GM23248 (cell line): ENCODE measurements around the gene SNTG2. TPM values are rescaled to one million over a fixed set of nuclear protein-coding genes. Genes with fewer than 3 reads are reported as not detected.

ENCODE experiments used
- DNase-seq: peaks from one replicate; pipeline ENCODE4 v3.0.0-alpha.2; 2015
- H2AFZ ChIP-seq: fragments of 200-600 bp; sonication (generic); 2 replicates; pipeline ENCODE4 v1.6.1; 2016; ENCODE audit warnings: antibody characterized with exemption
- H3F3A ChIP-seq: fragments of 200-600 bp; sonication (generic); 2 replicates; pipeline ENCODE4 v1.6.1; 2016; ENCODE audit warnings: mild to moderate bottlenecking, antibody characterized with exemption, mixed run types; ENCODE audit not compliant: insufficient read depth
- H3K27ac ChIP-seq: fragments of 200-600 bp; sonication (generic); 2 replicates; pipeline ENCODE4 v1.5.1; 2016; ENCODE audit warnings: mild to moderate bottlenecking
- H3K27me3 ChIP-seq: fragments of 200-600 bp; sonication (generic); replicated peaks from 2 replicates; pipeline ENCODE4 v1.6.1; 2016; ENCODE audit warnings: mild to moderate bottlenecking; ENCODE audit not compliant: insufficient read depth
- H3K36me3 ChIP-seq: fragments of 200-600 bp; sonication (generic); 2 replicates; pipeline ENCODE4 v1.6.1; 2016; ENCODE audit warnings: low read depth, mild to moderate bottlenecking
- H3K4me1 ChIP-seq: fragments of 200-600 bp; sonication (generic); 2 replicates; pipeline ENCODE4 v1.6.1; 2016; ENCODE audit warnings: mild to moderate bottlenecking; ENCODE audit not compliant: insufficient read depth
- H3K4me2 ChIP-seq: fragments of 200-600 bp; sonication (generic); one replicate; pipeline ENCODE4 v1.6.1; 2016; ENCODE audit warnings: mild to moderate bottlenecking; ENCODE audit not compliant: unreplicated experiment
- H3K4me3 ChIP-seq: fragments of 200-600 bp; sonication (generic); 2 replicates; pipeline ENCODE4 v1.5.1; 2016; ENCODE audit warnings: mild to moderate bottlenecking
- H3K79me2 ChIP-seq: fragments of 200-600 bp; sonication (generic); 2 replicates; pipeline ENCODE4 v1.6.1; 2016; ENCODE audit warnings: mild to moderate bottlenecking; ENCODE audit not compliant: insufficient read depth
- H3K9ac ChIP-seq: fragments of 200-600 bp; sonication (generic); 2 replicates; pipeline ENCODE4 v1.6.1; 2016; ENCODE audit warnings: mild to moderate bottlenecking
- H3K9me2 ChIP-seq: fragments of 200-600 bp; sonication (generic); 2 replicates; pipeline ENCODE4 v1.6.1; 2016; ENCODE audit warnings: mixed run types, mild to moderate bottlenecking, moderate library complexity; ENCODE audit not compliant: insufficient read depth
- H3K9me3 ChIP-seq: fragments of 200-600 bp; sonication (generic); one replicate; pipeline ENCODE4 v1.6.1; 2017; ENCODE audit warnings: low read depth
- H4K20me1 ChIP-seq: fragments of 200-600 bp; sonication (generic); 2 replicates; pipeline ENCODE4 v1.6.0; 2016; ENCODE audit not compliant: insufficient read depth
- EZH2 ChIP-seq: fragments of 200-600 bp; sonication (generic); IDR thresholded peaks from 2 replicates; pipeline ENCODE4 v1.6.1; 2018; ENCODE audit warnings: antibody characterized with exemption, mild to moderate bottlenecking; ENCODE audit not compliant: insufficient read depth, poor library complexity, severe bottlenecking
- EZH2phosphoT487 ChIP-seq: fragments of 200-600 bp; sonication (generic); IDR thresholded peaks from 2 replicates; pipeline ENCODE4 v1.6.1; 2018; ENCODE audit warnings: antibody characterized with exemption, moderate library complexity, mild to moderate bottlenecking, low read depth; ENCODE audit not compliant: insufficient read depth
- WGBS, 2 experiments: methylation state at CpG; one replicate each; pipeline ENCODE4 v1.1.6; 2015 to 2017; ENCODE audit warnings: low lambda C conversion rate in 2 of 2, low coverage in 1 of 2; ENCODE audit errors: missing lambda C conversion rate in 2 of 2; 5-methylcytosine and 5-hydroxymethylcytosine counted together
- in situ Hi-C: fragments of 300-500 bp; cut with MboI; formaldehyde crosslinking; loops from 2 replicates; pipeline ENCODE4 v1.15.0; 2020
- polyA plus RNA-seq: library from polyadenylated mRNA; unstranded; fragments of >200 nt; fragmentation: Nextera tagmentation; extraction: Ambion mirVana; gene quantifications from 2 replicates; pipeline ENCODE4 v1.2.1, GENCODE V29; 2016
- total RNA-seq: library from RNA; depleted of rRNA; stranded (reverse); fragments of >200 nt; shearing (Covaris generic); gene quantifications from 2 replicates; pipeline ENCODE4 v1.2.3, GENCODE V29; 2014

SNTG2 gene
- total and polyA plus RNA-seq, 2 experiments from 2014 or later: not detected

GRCh38 chr2:953975-954686 is 3.5 kb downstream of the SNTG2 start:
- no peaks in the 10 kb centered on the region for H3K79me2 ChIP-seq
- H3K9me3 ChIP-seq: no peaks in the 10 kb centered on the region
- H3K4me2 ChIP-seq: no peak overlapping the region
- H3K27ac ChIP-seq: no peak overlapping the region
- WGBS, 2 experiments: 46 to 53% methylated on average over 11 to 13 of the region's 13 CpGs
- H3K27me3 ChIP-seq: peaks cover 35% of the 10 kb centered on the region
- DNase-seq: peak; percentile 59
- no peak overlapping the region for H3K4me3 ChIP-seq
- no peak overlapping the region for H2AFZ ChIP-seq
- no peaks in the 10 kb centered on the region for H3K4me1 ChIP-seq
- H3K36me3 ChIP-seq: no peaks in the 10 kb centered on the region
- TF ChIP-seq EZH2: no peak
- TF ChIP-seq EZH2phosphoT487: no peak
- H4K20me1 ChIP-seq: no peaks in the 10 kb centered on the region
- H3K9ac ChIP-seq: no peak overlapping the region
- no peaks in the 10 kb centered on the region for H3F3A ChIP-seq
- no peaks in the 10 kb centered on the region for H3K9me2 ChIP-seq
- in situ Hi-C loops: no loop called here

- Histone ChIP-seq H3K9me2 (no peaks in the 10 kb centered on the region), H3K36me3 (no peaks in the 10 kb centered on the region), H3K4me3 (no peak overlapping the region), H3K9me3 (no peaks in the 10 kb centered on the region), H3F3A (no peaks in the 10 kb centered on the region), H3K4me1 (no peaks in the 10 kb centered on the region), H4K20me1 (no peaks in the 10 kb centered on the region), H3K79me2 (no peaks in the 10 kb centered on the region), H3K27ac (no peak overlapping the region), H3K9ac (no peak overlapping the region), H3K27me3 (peaks cover 30% of the 10 kb centered on the region), H3K4me2 (no peak overlapping the region), H2AFZ (no peak overlapping the region)
- 76 to 81% methylated on average over 1 of the region's 1 CpG for WGBS, 2 experiments
- in situ Hi-C loops: no loop called here
- DNase-seq: no peak
- no peak for TF ChIP-seq EZH2phosphoT487
- TF ChIP-seq EZH2: no peak
Measured at GRCh38 chr2:954687-955000, 4.0 kb downstream of the SNTG2 start.

- no peaks in the 10 kb centered on the region for H3K36me3 ChIP-seq
- WGBS, 2 experiments: 61 to 64% methylated on average over 19 to 32 of the region's 33 CpGs
- no peak overlapping the region for H3K4me2 ChIP-seq
- in situ Hi-C loops: no loop called here
- no peaks in the 10 kb centered on the region for H3K9me3 ChIP-seq
- no peak for TF ChIP-seq EZH2phosphoT487
- no peak for TF ChIP-seq EZH2
- no peak overlapping the region for H3K4me3 ChIP-seq
- H3F3A ChIP-seq: no peaks in the 10 kb centered on the region
- no peaks in the 10 kb centered on the region for H4K20me1 ChIP-seq
- no peak overlapping the region for H3K27ac ChIP-seq
- H3K4me1 ChIP-seq: no peaks in the 10 kb centered on the region
- no peak overlapping the region for H2AFZ ChIP-seq
- no peak for DNase-seq
- no peaks in the 10 kb centered on the region for H3K79me2 ChIP-seq
- peaks cover 26% of the 10 kb centered on the region for H3K27me3 ChIP-seq
- no peak overlapping the region for H3K9ac ChIP-seq
- no peaks in the 10 kb centered on the region for H3K9me2 ChIP-seq
Measured at GRCh38 chr2:955829-956731, 5.4 kb downstream of the SNTG2 start.

- in situ Hi-C loops: no loop called here
- Histone ChIP-seq H3K79me2 (no peaks in the 10 kb centered on the region), H3K4me3 (no peak overlapping the region), H3K9me3 (no peaks in the 10 kb centered on the region), H3K27me3 (peaks cover 20% of the 10 kb centered on the region; the same call in 1 of the 2 replicates), H3K9me2 (no peaks in the 10 kb centered on the region), H3K36me3 (no peaks in the 10 kb centered on the region), H3F3A (no peaks in the 10 kb centered on the region), H4K20me1 (no peaks in the 10 kb centered on the region), H2AFZ (no peak overlapping the region), H3K9ac (no peak overlapping the region), H3K4me1 (no peaks in the 10 kb centered on the region), H3K4me2 (no peak overlapping the region), H3K27ac (no peak overlapping the region)
- DNase-seq: no peak
- TF ChIP-seq EZH2phosphoT487: no peak
- 54 to 58% methylated on average over 10 of the region's 10 CpGs for WGBS, 2 experiments
Measured at GRCh38 chr2:959457-959856, 8.8 kb downstream of the SNTG2 start.
